NCI-H345 treated with DMSO at 0.1 percent for 48 hours (cell line): ENCODE results near the gene MRPL11.
"Not testable (repeated sequence)": the region's sequence is repeated elsewhere in the genome, so short reads cannot be mapped to it uniquely, and the experiment has no call there.

Experiments used
- DNase-seq: peaks from one replicate; lab custom pipeline; 2025; ENCODE audit not compliant: unreplicated experiment; lab: John Stamatoyannopoulos, UW

MRPL11 gene

GRCh38 chr11:66467034-66467659, 28.5 kb upstream of the MRPL11 start:
- no peak for DNase-seq

GRCh38 chr11:66466225-66467033, 27.8 kb upstream of the MRPL11 start, which contains the start of gene PELI3:
Gene PELI3 (plus strand): TSS chr11:66466905. CDS start chr11:66468129, 1,224 bp downstream.
- peak; percentile 76 for DNase-seq

GRCh38 chr11:66465373-66466224, 27.0 kb upstream of the MRPL11 start:
- no peak for DNase-seq

- no peak for DNase-seq
Measured at GRCh38 chr11:66464916-66465315, 26.3 kb upstream of the MRPL11 start.

- DNase-seq: not testable (repeated sequence)
Measured at GRCh38 chr11:66464116-66464515, 25.5 kb upstream of the MRPL11 start.

GRCh38 chr11:66462911-66463310, 24.3 kb upstream of the MRPL11 start:
- no peak for DNase-seq

GRCh38 chr11:66462010-66462409, 23.4 kb upstream of the MRPL11 start:
- no peak for DNase-seq

- DNase-seq: no peak
Measured at GRCh38 chr11:66459138-66459778, 20.6 kb upstream of the MRPL11 start.

- no peak for DNase-seq
Measured at GRCh38 chr11:66457826-66458225, 19.2 kb upstream of the MRPL11 start.

- DNase-seq: no peak
Measured at GRCh38 chr11:66454828-66455227, 16.2 kb upstream of the MRPL11 start.

- DNase-seq: no peak
Measured at GRCh38 chr11:66454247-66454646, 15.6 kb upstream of the MRPL11 start.

- no peak for DNase-seq
Measured at GRCh38 chr11:66451663-66452062, 13.0 kb upstream of the MRPL11 start.

- DNase-seq: no peak
Measured at GRCh38 chr11:66450560-66450959, 11.9 kb upstream of the MRPL11 start.

GRCh38 chr11:66448523-66448922, 9.9 kb upstream of the MRPL11 start:
- no peak for DNase-seq

- no peak for DNase-seq
Measured at GRCh38 chr11:66447012-66447411, 8.4 kb upstream of the MRPL11 start.

GRCh38 chr11:66443602-66444001, 5.0 kb upstream of the MRPL11 start:
- no peak for DNase-seq

- not testable (repeated sequence) for DNase-seq
Measured at GRCh38 chr11:66440940-66441282, 2.3 kb upstream of the MRPL11 start.

GRCh38 chr11:66440101-66440939, 1.7 kb upstream of the MRPL11 start:
- not testable (repeated sequence) for DNase-seq

GRCh38 chr11:66437979-66438503, 607 bp downstream of the MRPL11 start:
- DNase-seq: no peak

GRCh38 chr11:66432597-66432996, 6.1 kb downstream of the MRPL11 start:
- no peak for DNase-seq
